ENCODE measurements around the gene KCTD20.
"Not testable (repeated sequence)": the region's sequence is repeated elsewhere in the genome, so short reads cannot be mapped to it uniquely, and the experiment has no call there.

KCTD20 gene

DNA sequence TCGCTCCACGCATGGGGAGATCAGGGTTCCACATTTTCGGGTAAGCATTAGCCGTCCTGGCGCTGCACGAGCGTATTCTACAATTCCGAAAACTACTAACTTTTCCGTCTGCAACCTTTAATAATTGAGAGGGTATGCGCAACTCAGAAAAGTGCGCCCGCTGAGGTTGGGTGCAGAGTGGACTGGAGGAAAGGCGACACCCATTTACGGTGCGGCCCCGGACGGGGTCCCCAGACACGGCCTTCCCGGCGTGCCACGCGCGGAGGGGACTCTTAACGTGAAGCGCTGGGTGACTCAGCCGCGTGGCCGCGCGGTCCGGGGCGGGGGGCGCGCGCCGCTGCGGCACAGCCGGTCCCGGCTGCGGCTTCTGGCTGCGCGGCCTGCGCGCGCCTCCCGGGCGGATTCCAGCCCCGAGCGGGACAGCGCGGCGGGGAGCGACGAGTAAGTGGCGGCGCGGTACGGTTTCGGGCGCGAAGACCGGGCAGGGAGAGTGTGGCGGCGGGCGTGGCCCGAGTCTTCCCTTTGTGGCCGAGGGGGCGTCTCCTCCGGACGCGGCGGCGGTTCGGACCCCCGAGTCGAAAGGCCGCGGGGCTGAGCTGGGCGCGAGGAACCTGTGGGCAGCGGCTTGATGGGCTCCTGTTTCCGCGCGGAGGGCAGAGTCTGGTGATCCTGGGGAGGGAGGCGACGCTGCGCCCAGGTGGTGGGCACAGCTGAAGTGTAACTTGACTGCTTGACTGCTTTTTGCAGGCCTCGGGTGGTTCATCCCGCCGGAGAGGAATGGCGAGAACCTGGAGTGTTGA lies at the start of gene KCTD20, which contains the start of gene PXT1:
TSS of gene KCTD20 (plus strand) at position 330 of the 800 bp plus-strand sequence. CDS start 27,098 bp downstream, outside the sequence.
TSS of gene PXT1 (minus strand) at position 184 of the 800 bp plus-strand sequence. CDS start 16,772 bp downstream, outside the sequence.
- peak; percentile 83 for DNase-seq

DNA sequence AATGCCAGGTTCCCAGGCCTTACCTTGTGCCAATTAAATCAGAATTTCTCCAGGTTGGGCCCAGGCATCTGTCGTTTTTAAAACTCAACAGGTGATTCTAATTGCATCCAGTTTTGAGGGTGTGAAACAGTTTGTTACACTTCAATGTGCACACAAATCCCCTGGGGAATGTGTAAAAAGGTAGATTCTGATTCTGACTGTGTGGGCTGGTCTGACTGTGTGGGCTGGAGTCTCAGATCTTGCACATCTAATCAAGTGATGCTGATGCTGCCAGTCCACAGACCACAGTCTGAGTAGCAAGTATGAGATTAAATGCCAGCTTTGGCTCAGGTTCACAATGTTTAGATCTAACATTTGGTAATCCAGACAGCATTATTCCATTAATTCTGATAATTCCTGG lies 42.8 kb upstream of the KCTD20 start:
- no peak for DNase-seq

DNA sequence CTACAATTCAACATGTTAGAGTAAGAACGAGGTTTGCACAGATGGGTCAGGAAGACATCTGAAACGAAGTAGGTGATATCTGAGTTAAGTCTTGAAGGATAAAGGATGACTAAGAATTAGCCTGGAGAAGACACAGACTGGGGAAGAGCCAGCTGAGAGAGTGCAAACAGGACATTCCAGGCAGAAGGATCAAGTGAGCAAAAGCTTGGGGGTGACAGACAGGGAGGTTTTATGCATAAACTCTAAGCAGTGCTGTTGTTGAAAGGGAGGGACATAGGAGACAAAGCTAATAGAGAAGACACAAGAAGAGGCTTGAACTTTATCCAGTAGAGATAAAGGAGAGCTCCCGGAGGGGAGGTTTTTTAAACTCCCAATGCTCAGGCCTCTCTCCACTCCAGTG lies 40.3 kb upstream of the KCTD20 start:
- DNase-seq, result no peak

DNA sequence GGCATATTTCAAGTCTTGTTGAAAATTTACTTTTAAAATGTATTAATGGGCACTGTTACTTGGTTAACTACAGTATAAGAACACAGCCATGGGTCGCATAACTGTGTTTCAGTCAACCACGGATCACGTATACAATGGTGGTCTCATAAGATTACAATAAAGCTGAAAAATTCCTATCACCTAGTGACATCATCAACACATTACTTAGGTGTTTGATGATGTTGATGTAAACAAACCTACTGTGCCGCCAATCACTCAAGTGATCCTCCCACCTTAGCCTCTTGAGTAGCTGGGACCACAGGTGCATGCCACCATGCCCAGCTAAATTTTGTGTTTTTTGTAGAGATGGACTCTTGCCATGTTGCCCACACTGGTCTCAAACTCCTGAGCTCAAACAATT lies 38.6 kb upstream of the KCTD20 start:
- DNase-seq, result no peak

DNA sequence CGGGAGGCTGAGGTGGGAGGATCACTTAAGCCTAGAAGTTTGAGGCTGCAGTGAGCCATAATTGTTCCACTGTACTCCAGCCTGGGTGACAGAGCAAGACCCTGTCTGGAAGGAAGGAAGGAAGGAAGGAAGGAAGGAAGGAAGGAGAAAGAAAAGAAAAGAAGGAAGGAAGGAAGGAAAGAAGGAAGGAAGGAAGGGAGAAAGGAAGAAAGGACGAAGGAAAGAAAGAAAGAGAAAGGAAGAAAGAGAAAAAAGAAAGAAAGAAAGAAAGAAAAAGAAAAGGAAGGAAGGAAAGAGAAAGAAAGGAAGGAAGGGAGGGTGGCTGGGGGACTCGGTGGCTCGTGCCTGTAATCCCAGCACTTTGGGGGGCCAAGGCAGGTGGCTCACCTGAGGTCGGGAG lies 33.1 kb upstream of the KCTD20 start:
- not testable (repeated sequence) for DNase-seq

DNA sequence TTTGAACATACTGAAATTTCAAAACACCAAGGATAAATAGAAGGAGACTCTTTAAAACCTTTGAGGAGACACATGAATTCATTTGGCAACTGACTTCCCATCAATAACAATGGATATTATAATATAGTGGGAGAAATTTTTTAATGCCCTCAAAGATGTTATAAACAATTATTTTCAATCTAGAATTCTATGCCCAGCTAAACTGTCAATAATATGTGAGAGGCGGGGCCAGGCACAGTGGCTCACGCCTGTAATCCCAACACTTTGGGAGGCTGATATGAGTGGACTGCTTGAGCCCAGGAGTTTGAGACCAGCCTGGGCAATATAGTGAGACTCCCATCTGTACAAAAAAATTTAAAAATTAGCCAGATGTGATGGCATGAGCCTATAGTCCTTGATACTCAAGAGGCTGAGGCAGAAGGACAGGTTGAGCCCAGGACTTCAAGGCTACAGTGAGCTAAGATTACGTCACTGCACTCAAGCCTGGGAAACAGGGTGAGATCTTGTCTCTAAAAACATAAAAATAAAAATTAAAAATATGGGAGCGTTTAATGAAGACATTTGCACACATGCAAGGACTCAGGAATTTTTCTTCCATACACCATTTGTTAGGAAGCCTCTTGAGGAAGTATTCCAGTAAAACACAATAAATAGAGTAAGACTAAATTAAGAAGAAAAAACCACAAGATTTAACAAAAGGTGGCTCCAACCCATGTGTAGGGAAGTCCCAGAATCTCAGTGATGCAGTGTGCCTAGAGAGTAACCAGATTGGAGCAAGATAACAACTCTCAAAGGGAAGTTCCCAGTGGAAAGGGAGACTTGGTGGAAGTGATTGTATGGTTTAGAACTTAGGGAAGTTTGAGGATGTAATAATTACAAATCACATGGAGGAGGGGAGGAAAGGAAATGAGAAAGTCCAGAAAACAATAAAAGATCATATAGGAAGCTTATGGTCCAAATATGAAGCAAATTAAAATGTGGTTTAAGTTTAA lies 29.0 kb upstream of the KCTD20 start:
- DNase-seq, result peak; percentile 15

DNA sequence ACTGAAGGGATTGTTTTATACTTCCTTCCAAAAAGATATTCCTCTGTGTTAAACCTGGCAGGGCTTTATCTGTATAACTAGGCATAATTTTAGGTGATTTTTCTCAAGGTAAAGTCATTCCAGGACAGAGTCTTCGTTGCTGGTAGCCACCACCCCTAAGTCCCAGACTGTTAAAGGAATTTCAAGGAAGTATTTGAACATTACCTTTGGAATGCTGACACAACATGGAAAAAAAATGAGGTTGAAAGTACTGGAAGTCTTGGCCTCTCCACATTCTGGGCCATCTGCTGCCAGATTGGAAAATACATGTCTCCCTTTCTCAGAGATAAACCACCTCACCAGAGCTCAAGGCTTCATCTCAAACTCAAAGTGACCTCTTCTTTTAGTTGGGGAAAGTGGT lies 28.3 kb upstream of the KCTD20 start:
- no peak for DNase-seq

DNA sequence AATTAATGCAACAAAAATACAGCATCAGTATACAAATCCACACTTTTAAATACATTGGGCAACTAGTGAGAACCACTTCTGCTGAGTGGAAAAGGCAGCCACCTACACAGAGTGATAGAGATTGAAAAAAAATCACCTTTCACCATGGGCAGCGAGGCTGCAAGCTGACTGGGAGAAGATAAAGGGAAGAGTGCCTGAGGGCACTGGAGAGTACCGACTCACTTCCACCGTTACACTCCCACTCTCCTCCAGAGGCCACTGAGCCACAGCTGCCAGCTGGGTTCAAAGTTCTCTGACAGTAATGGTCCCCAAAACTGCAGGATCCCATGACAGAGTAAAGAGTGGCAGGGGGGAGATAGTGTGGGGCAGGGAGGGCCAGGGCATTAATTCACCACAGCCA lies 24.2 kb upstream of the KCTD20 start:
- no peak for DNase-seq

DNA sequence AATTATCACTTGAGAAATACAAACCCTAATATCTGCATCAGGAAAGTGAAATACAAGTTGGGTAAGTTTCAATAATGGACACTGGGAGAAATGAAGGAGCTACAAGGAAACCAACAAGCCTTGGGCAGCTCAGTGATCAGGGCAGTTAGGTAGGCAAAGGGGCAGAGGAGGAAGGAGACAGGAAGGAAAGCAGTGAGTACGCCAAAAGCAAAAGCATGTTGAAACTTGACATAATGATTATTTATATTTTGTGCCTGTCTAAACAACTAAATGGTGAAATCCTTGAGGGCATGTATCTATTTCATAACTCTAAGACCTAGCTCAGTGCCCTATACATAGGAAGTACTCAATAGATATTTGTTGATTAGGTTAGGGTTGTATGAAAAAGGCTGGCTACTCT lies 23.5 kb upstream of the KCTD20 start:
- peak; percentile 65 for DNase-seq

DNA sequence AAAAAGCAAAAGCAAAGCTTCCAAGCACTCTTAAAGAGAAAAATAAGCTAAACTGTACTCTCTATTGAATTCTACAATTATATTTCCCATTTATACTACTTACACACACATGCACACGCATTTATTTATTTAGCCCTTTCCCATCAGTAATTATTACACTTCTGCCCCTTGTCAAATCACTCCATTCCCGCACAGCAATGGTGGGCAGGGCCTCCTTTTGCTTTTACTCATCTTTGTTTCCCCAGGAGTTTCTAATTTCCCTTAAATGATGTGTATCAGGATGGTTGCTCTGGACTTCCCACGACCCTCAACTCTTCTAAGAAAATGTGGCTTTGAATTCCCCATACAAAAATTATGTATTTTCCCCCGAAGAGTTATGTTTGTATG lies 20.1 kb upstream of the KCTD20 start:
- no peak for DNase-seq

DNA sequence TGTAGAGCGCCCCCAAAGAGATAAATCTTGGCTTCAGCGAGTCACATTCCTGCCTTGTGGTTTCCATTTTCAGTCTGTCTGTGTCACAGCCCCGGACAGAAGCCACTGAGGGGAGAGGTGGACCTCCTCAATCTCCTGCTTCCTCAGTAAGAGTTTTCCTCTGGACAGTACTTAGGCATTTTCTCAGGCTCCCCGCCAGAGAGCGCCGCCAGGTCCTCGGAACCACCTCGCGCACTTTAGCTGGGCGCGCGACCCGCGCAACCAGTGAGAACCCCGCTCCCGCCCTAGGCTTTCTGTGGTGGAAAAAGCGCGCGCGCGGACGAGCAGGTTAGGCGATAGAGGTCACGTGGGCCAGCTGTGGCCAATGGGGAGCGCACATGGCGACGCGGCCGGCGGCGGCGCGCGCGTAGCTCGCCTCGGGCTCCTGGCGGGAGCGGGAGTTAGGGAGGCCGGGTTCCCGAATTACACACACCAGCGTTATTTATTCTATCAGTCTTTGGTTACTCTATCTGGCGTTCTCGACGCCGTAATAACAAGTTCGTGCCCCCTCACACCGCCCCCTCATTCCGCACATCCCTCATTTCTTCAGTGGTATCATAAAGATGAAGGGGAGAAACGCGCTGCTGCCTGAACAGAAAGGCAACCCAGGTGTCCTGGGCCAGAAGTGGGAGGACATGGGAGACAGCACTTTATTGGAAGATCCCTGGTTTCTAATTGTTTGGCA lies 19.5 kb upstream of the KCTD20 start:
- DNase-seq, result peak; percentile 98

DNA sequence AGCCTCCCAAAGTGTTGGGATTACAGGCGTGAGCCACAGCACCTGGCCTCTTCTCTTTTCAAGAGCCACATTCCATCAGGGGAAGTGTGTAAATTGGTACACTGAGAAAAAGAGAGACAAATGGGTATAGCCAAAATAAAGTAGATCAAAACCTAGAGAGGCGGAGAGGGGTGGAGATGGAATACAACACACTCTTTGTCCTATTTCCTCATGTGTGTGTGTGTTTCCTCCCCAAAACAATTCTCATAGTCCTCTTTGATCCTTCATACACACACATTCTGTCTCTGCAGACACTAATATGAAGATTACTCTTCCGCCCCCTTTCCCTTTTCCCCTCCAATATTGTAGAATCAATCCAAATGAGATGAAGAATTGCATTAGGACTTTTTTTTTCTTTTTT lies 16.2 kb upstream of the KCTD20 start:
- no peak for DNase-seq

DNA sequence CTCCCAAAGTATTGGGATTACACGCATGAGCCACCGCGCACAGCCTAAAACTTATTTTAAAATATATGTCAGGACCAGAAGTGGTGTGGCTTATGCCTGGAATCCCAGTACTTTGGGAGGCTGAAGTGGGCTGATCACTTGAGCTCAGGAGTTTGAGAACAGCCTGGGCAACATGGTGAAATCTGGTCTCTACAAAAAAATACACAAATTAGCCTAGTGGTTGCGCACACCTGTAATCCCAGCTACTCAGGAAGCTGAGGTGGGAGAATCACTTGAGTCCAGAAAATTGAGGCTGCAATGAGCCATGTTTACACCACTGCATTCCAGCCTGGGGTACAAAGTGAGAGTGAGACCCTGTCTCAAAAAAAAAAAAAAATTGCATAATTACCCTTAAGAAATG lies 13.9 kb upstream of the KCTD20 start:
- DNase-seq, result no peak

DNA sequence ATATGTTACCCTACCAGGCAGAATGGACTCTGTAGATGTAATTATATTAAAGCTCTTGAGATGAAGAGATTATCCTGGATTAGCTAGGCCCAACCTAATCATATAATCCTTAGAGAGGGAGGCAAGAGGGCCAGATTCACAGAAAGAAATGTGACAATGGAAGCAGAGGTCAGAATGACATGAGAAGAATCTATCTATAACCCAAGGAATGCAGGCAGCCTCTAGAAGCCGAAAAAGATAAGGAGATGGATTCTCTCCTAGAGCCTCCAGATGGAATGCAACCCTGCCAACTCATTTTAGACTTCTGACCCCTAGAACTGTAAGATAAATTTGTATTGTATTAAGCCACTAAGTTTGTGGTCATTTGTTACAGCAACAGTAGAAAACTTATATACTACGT lies 12.4 kb upstream of the KCTD20 start:
- no peak for DNase-seq

DNA sequence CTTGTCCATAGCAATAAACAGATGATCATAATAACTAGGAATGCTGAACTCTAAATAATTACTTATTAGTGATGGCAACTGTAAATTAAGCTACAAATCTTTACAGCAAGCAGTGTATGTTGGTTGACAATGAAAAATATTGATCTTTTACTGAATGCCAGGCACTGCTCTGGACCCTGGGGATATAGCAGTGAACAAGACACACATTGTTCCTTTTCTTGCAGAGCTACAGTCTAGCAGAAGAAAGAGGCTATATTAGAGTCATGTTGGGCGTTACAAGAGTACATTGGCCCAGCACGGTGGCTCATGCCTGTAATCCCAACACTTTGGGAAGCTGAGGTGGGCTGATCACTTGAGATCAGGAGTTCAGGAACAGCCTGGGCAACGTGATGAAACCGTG lies 11.6 kb upstream of the KCTD20 start:
- no peak for DNase-seq

DNA sequence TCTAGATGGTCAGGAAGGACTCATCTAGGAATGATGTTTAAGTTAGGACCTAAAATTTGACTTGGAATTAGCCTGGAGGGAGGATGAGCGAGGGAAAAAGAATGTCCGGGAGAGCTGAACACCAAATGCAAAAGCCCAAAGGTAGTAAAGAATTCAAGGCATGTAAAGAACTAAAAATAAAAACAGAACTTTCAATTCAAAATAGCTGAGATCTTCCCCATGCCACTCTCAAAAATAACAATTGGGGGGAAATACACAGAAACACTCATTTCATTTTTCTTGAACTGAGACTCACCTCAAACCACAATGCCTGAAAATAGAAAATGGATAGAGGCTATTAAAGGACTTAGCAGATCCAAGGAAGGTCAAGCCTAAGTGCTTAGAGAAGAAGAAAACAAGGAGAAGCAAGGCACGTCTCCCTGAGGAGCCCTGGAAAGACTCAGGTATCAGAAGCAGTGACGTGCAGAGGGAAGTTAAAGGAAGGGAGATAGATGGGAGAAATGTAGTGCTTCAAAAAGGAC lies 10.6 kb upstream of the KCTD20 start:
- DNase-seq, result no peak

DNA sequence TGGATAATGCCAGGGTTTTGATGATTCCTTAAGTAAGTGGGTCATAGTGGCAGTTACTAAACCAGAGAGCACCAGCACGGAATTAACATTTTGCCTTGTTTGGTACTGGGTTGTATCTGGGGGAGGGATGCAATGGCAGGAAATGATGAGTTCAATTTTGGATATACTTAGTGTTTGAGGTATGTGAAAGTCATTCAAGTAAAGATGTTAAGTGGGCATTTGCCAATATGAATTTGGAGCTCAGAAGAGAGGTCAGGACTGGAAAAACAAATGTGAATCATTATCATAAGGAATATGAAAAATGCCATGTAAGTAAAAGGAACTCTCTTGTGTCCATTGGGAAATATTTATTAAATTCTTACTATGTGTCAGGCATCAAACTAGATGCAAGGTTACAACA lies 6.3 kb upstream of the KCTD20 start:
- DNase-seq, result no peak

DNA sequence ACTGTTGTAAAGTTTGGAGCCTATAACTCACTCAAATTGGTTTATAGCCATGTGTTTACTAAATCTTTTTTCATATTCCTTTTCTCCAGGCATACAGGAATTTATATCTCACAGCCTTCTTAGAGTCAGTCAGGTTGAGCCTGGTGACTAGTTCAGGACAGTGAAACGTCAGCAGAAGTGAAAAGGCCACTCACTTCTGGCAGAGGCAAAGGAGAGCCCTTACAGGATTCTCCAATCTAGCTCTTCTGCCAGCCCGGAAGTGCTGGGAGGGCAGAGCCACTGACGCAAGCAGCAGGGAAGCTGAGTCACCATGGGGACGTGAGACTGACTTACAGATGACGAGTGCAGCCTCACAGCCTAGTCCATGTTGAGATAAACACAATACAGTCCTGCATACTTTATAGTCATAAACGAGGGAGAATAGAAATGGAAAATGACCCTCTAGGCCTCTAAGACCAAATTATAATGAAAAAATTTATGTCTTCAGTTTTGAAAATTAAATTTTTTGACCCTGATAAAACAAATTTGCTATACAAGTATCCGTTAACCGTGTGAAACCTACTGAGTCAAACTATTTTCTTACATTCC lies 1.4 kb upstream of the KCTD20 start:
- peak; percentile 99 for DNase-seq

DNA sequence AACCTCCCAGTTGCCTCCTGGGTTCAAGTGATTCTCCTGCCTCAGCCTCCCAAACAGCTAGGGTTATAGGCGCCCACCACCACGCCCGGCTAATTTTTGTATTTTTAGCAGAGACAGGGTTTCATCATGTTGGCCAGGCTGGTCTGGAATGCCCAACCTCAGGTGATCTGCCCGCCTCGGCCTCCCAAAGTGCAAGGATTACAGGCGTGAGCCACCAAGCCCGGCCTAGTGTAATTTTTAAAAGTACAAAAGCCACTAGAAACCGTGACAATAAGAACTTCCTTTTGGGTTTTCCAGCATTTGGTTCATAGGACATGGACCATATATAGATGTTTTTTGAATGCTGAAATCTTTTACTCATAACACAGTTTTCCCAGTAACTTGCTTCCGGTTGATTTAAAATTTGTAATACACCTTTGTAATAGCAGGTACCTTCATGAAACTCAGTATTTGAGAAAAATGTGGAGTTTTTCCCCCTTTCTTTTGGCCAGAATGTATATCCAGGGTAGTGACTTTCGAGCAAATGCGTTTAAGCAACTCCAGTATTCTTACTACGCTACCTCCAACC lies 613 bp upstream of the KCTD20 start:
- DNase-seq, result peak; percentile 84

DNA sequence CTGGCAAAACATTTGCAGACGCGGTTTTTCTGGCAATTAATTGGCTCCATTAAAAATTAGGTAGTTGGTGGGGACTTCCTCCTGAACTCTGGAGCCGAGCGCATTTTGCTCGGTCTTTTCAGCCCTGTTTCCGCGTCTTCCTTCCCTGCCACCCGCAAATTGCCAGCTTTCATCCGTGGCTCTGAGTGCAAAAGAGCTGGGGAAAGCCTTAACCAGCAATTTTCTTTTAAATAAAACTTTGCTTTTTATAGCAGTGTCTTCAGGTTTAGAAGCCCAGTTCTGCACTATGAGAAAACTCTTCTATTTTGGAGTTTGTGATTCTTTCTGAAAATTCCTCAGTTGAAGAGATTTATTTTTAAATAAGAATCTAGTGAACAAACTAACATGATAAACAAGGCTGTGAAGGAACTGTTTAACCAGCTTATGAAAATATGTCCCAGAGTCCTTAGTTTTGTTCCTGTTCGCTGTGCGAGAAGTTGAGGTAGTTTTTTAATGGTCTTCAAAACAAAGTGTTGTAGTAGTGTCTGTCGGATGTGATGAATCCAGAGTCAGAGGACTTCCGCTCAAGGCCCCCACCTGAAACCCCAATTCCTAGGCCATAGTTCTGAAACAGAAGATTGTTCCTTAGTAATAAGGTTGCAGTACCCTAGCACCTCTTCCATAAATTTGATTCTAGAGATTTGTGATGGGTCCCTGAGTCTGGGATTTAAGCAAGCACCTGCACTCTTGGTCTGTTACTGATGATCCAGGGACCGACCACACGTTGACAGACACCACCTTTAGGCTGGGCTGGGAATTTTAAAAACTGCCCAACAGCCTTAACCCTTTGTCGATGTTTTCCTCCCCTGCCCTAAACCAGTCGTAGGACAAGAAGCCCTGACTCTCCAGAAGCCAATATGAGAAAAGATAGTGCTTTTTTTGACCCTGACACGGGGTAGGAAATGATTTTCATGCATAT lies 950 bp downstream of the KCTD20 start:
- peak; percentile 35 for DNase-seq

DNA sequence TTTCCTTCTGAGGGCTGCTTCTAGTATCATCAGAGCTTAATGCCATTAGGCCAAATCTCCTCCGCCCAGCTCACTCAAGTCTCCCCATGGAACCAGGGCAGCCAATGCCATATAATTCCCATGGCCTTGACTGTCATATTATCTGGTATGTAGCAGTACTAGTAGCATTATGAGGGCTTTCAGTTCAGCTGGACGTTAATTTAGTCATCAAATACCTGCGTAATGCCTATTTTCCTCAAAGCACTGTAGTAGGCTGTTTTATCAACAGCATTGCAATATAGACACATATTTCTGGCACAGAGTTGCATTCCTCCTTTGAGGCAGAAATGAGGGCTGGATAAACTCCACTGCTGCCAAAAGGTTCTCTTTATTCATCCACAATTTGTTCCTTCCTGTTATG lies 1.7 kb downstream of the KCTD20 start:
- DNase-seq, result no peak
